GM23248 (cell line): ENCODE measurements around the gene RGL4. TPM values are rescaled to one million over a fixed set of nuclear protein-coding genes. Genes with fewer than 3 reads are reported as not detected.

Source experiments
- DNase-seq: peaks from one replicate; pipeline ENCODE4 v3.0.0-alpha.2; 2015
- H2AFZ ChIP-seq: fragments of 200-600 bp; sonication (generic); 2 replicates; pipeline ENCODE4 v1.6.1; 2016; ENCODE audit warnings: antibody characterized with exemption
- H3F3A ChIP-seq: fragments of 200-600 bp; sonication (generic); 2 replicates; pipeline ENCODE4 v1.6.1; 2016; ENCODE audit warnings: mild to moderate bottlenecking, antibody characterized with exemption, mixed run types; ENCODE audit not compliant: insufficient read depth
- H3K27ac ChIP-seq: fragments of 200-600 bp; sonication (generic); 2 replicates; pipeline ENCODE4 v1.5.1; 2016; ENCODE audit warnings: mild to moderate bottlenecking
- H3K27me3 ChIP-seq: fragments of 200-600 bp; sonication (generic); replicated peaks from 2 replicates; pipeline ENCODE4 v1.6.1; 2016; ENCODE audit warnings: mild to moderate bottlenecking; ENCODE audit not compliant: insufficient read depth
- H3K36me3 ChIP-seq: fragments of 200-600 bp; sonication (generic); 2 replicates; pipeline ENCODE4 v1.6.1; 2016; ENCODE audit warnings: low read depth, mild to moderate bottlenecking
- H3K4me1 ChIP-seq: fragments of 200-600 bp; sonication (generic); 2 replicates; pipeline ENCODE4 v1.6.1; 2016; ENCODE audit warnings: mild to moderate bottlenecking; ENCODE audit not compliant: insufficient read depth
- H3K4me2 ChIP-seq: fragments of 200-600 bp; sonication (generic); one replicate; pipeline ENCODE4 v1.6.1; 2016; ENCODE audit warnings: mild to moderate bottlenecking; ENCODE audit not compliant: unreplicated experiment
- H3K4me3 ChIP-seq: fragments of 200-600 bp; sonication (generic); 2 replicates; pipeline ENCODE4 v1.5.1; 2016; ENCODE audit warnings: mild to moderate bottlenecking
- H3K79me2 ChIP-seq: fragments of 200-600 bp; sonication (generic); 2 replicates; pipeline ENCODE4 v1.6.1; 2016; ENCODE audit warnings: mild to moderate bottlenecking; ENCODE audit not compliant: insufficient read depth
- H3K9ac ChIP-seq: fragments of 200-600 bp; sonication (generic); 2 replicates; pipeline ENCODE4 v1.6.1; 2016; ENCODE audit warnings: mild to moderate bottlenecking
- H3K9me2 ChIP-seq: fragments of 200-600 bp; sonication (generic); 2 replicates; pipeline ENCODE4 v1.6.1; 2016; ENCODE audit warnings: mixed run types, mild to moderate bottlenecking, moderate library complexity; ENCODE audit not compliant: insufficient read depth
- H3K9me3 ChIP-seq: fragments of 200-600 bp; sonication (generic); one replicate; pipeline ENCODE4 v1.6.1; 2017; ENCODE audit warnings: low read depth
- H4K20me1 ChIP-seq: fragments of 200-600 bp; sonication (generic); 2 replicates; pipeline ENCODE4 v1.6.0; 2016; ENCODE audit not compliant: insufficient read depth
- EZH2 ChIP-seq: fragments of 200-600 bp; sonication (generic); IDR thresholded peaks from 2 replicates; pipeline ENCODE4 v1.6.1; 2018; ENCODE audit warnings: antibody characterized with exemption, mild to moderate bottlenecking; ENCODE audit not compliant: insufficient read depth, poor library complexity, severe bottlenecking
- EZH2phosphoT487 ChIP-seq: fragments of 200-600 bp; sonication (generic); IDR thresholded peaks from 2 replicates; pipeline ENCODE4 v1.6.1; 2018; ENCODE audit warnings: antibody characterized with exemption, moderate library complexity, mild to moderate bottlenecking, low read depth; ENCODE audit not compliant: insufficient read depth
- WGBS, 2 experiments: methylation state at CpG; one replicate each; pipeline ENCODE4 v1.1.6; 2015 to 2017; ENCODE audit warnings: low lambda C conversion rate in 2 of 2, low coverage in 1 of 2; ENCODE audit errors: missing lambda C conversion rate in 2 of 2; 5-methylcytosine and 5-hydroxymethylcytosine counted together
- in situ Hi-C: fragments of 300-500 bp; cut with MboI; formaldehyde crosslinking; loops from 2 replicates; pipeline ENCODE4 v1.15.0; 2020
- polyA plus RNA-seq: library from polyadenylated mRNA; unstranded; fragments of >200 nt; fragmentation: Nextera tagmentation; extraction: Ambion mirVana; gene quantifications from 2 replicates; pipeline ENCODE4 v1.2.1, GENCODE V29; 2016
- total RNA-seq: library from RNA; depleted of rRNA; stranded (reverse); fragments of >200 nt; shearing (Covaris generic); gene quantifications from 2 replicates; pipeline ENCODE4 v1.2.3, GENCODE V29; 2014; rRNA removed

Gene RGL4
- total and polyA plus RNA-seq, 2 experiments from 2014 or later = 0.06 TPM; not detected in 1

GRCh38 chr22:23744001-23744400, 53.2 kb downstream of the RGL4 start:
- in situ Hi-C loops = no loop called here
- no peaks in the 10 kb centered on the region for H3K4me1 ChIP-seq
- H3K9me3 ChIP-seq = no peaks in the 10 kb centered on the region
- H3K4me2 ChIP-seq = no peak overlapping the region
- H3K9me2 ChIP-seq = no peaks in the 10 kb centered on the region
- no peaks in the 10 kb centered on the region for H3K27me3 ChIP-seq
- WGBS, 2 experiments = 93 to 94% methylated on average over 13 of the region's 13 CpGs
- H3K27ac ChIP-seq = no peak overlapping the region
- H3F3A ChIP-seq = no peaks in the 10 kb centered on the region
- no peak overlapping the region for H3K4me3 ChIP-seq
- no peak for DNase-seq
- H4K20me1 ChIP-seq = no peaks in the 10 kb centered on the region
- H3K9ac ChIP-seq = no peak overlapping the region
- peaks cover 7% of the 10 kb centered on the region; the same call in 1 of the 2 replicates for H3K79me2 ChIP-seq
- no peak overlapping the region for H2AFZ ChIP-seq
- H3K36me3 ChIP-seq = no peaks in the 10 kb centered on the region
- no peak for TF ChIP-seq EZH2phosphoT487
- no peak for TF ChIP-seq EZH2

DNA sequence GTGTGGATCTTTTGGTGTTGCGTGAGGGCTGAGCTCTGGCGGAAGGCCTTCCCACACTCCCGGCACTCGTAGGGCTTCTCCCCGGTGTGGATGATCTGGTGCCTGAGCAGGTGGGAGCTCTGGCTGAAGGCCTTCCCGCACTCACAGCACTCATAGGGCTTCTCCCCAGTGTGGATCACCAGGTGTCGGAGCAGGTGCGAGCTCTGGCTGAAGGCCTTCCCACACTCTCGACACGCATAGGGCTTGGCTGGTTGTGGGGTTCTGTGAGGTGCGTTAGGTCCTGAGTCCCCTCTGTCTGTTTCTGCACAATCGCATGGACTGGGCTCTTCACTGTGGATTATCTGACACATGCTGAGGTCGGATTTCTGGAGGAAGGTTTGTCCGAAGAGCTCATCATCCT, 53.7 kb downstream of the RGL4 start:
- H3K9me3 ChIP-seq = no peaks in the 10 kb centered on the region
- no peaks in the 10 kb centered on the region for H3K27me3 ChIP-seq
- H3K36me3 ChIP-seq = no peaks in the 10 kb centered on the region
- no peak overlapping the region for H3K4me2 ChIP-seq
- in situ Hi-C loops = no loop called here
- peaks cover 8% of the 10 kb centered on the region; the same call in 1 of the 2 replicates for H3K79me2 ChIP-seq
- no peak overlapping the region for H3K4me3 ChIP-seq
- no peak overlapping the region for H2AFZ ChIP-seq
- H3K27ac ChIP-seq = no peak overlapping the region
- H3K9ac ChIP-seq = no peak overlapping the region
- no peaks in the 10 kb centered on the region for H3K4me1 ChIP-seq
- WGBS, 2 experiments = 98 to 99% methylated on average over 14 of the region's 14 CpGs
- DNase-seq = no peak
- H3K9me2 ChIP-seq = no peaks in the 10 kb centered on the region
- H4K20me1 ChIP-seq = no peaks in the 10 kb centered on the region
- TF ChIP-seq EZH2 (no peak), EZH2phosphoT487 (no peak)
- no peaks in the 10 kb centered on the region for H3F3A ChIP-seq

- Histone ChIP-seq H3K4me1 (0 out of 2 replicates have a peak, but pooled peaks cover 7% of the 10 kb centered on the region), H3K27me3 (no peaks in the 10 kb centered on the region), H3K36me3 (no peaks in the 10 kb centered on the region), H3K4me3 (no peak overlapping the region), H3K9me3 (no peaks in the 10 kb centered on the region), H3K4me2 (no peak overlapping the region), H3K79me2 (peaks cover 19% of the 10 kb centered on the region), H3K27ac (no peak overlapping the region), H4K20me1 (no peaks in the 10 kb centered on the region), H3K9ac (no peak overlapping the region), H3F3A (no peaks in the 10 kb centered on the region), H2AFZ (no peak overlapping the region), H3K9me2 (no peaks in the 10 kb centered on the region)
- no peak for DNase-seq
- 97 to 98% methylated on average over 6 of the region's 6 CpGs for WGBS, 2 experiments
- TF ChIP-seq EZH2 (no peak), EZH2phosphoT487 (no peak)
- in situ Hi-C loops = no loop called here
Measured at GRCh38 chr22:23745791-23746190, 55.0 kb downstream of the RGL4 start.

Other genes starting within 250 kb of the RGL4 start
- not detected in 2 replicates for gene IGLL1, start 110.7 kb upstream of the RGL4 start, total RNA-seq
- not detected in 2 replicates for gene IGLL1, start 110.7 kb upstream of the RGL4 start, polyA plus RNA-seq
- not detected in 2 replicates for gene DRICH1, start 58.7 kb upstream of the RGL4 start, total RNA-seq
- not detected in 2 replicates for gene DRICH1, start 58.7 kb upstream of the RGL4 start, polyA plus RNA-seq
- 2.5 and 3.3 TPM in 2 replicates for gene ZNF70, start 60.1 kb downstream of the RGL4 start, total RNA-seq
- gene ZNF70, start 60.1 kb downstream of the RGL4 start, polyA plus RNA-seq = 1.0 and 1.2 TPM in 2 replicates
- gene VPREB3, start 63.4 kb downstream of the RGL4 start, total RNA-seq = not detected in 2 replicates
- not detected in 2 replicates for gene VPREB3, start 63.4 kb downstream of the RGL4 start, polyA plus RNA-seq
- 0.13 TPM in 1 of 2 replicates, not detected in the other for gene C22orf15, start 72.0 kb downstream of the RGL4 start, total RNA-seq
- gene C22orf15, start 72.0 kb downstream of the RGL4 start, polyA plus RNA-seq = 0.41 and 0.54 TPM in 2 replicates
- gene CHCHD10, start 77.0 kb downstream of the RGL4 start, total RNA-seq = 1.6 TPM in 1 of 2 replicates, not detected in the other
- 20.3 and 22.3 TPM in 2 replicates for gene CHCHD10, start 77.0 kb downstream of the RGL4 start, polyA plus RNA-seq
- 2.9 and 18.2 TPM in 2 replicates for gene MMP11, start 81.8 kb downstream of the RGL4 start, total RNA-seq
- gene MMP11, start 81.8 kb downstream of the RGL4 start, polyA plus RNA-seq = 1.3 and 2.5 TPM in 2 replicates
- 34.9 and 63.9 TPM in 2 replicates for gene SMARCB1, start 96.0 kb downstream of the RGL4 start, total RNA-seq
- gene SMARCB1, start 96.0 kb downstream of the RGL4 start, polyA plus RNA-seq = 85.2 and 85.4 TPM in 2 replicates
- 1.2 and 2.3 TPM in 2 replicates for gene DERL3, start 148.0 kb downstream of the RGL4 start, total RNA-seq
- 0.73 and 0.76 TPM in 2 replicates for gene DERL3, start 148.0 kb downstream of the RGL4 start, polyA plus RNA-seq
- gene SLC2A11, start 166.9 kb downstream of the RGL4 start, total RNA-seq = 8.5 and 16.6 TPM in 2 replicates
- 5.7 and 6.1 TPM in 2 replicates for gene SLC2A11, start 166.9 kb downstream of the RGL4 start, polyA plus RNA-seq
- 262 and 335 TPM in 2 replicates for gene MIF, start 203.4 kb downstream of the RGL4 start, total RNA-seq
- gene MIF, start 203.4 kb downstream of the RGL4 start, polyA plus RNA-seq = 2,233 and 2,246 TPM in 2 replicates